Measurements from ENCODE around the gene LPIN1.

LPIN1 gene

GRCh38 chr2:11781602-11782001 is 35.2 kb downstream of the LPIN1 start:
- Histone ChIP-seq H3K27me3 (ENCODE audit: insufficient read depth, low read depth) (no peaks in the 10 kb centered on the region), H3K9ac (no peak overlapping the region), H3K4me2 (no peak overlapping the region), H3K4me3 (IDR thresholded peaks at IDR 0.05; ENCODE audit: insufficient read depth, low read depth, low read length) (no peak overlapping the region), H3K36me3 (ENCODE audit: insufficient read depth) (peaks cover 2% of the 10 kb centered on the region; the same call in 1 of the 2 replicates), H3K79me2 (ENCODE audit: insufficient read depth, low read depth) (peaks cover 23% of the 10 kb centered on the region; the same call in 1 of the 2 replicates), H3K27ac (no peak overlapping the region), H2AFZ (ENCODE audit: low read depth) (no peak overlapping the region), H4K20me1 (ENCODE audit: insufficient read depth) (no peaks in the 10 kb centered on the region), H3K4me1 (ENCODE audit: low read depth, poor library complexity, severe bottlenecking) (peaks cover 16% of the 10 kb centered on the region)
- TF ChIP-seq CTCF (conservative IDR thresholded peaks at IDR 0.05; ENCODE audit: low read depth, low read length): no peak

- no peaks in the 10 kb centered on the region for H3K27me3 ChIP-seq (ENCODE audit: insufficient read depth, low read depth)
- TF ChIP-seq CTCF (conservative IDR thresholded peaks at IDR 0.05; ENCODE audit: low read depth, low read length): no peak
These were observed 37.8 kb downstream of the LPIN1 start for GRCh38 chr2:11784280-11784679.

GRCh38 chr2:11784747-11785610 is 38.5 kb downstream of the LPIN1 start:
- H3K79me2 ChIP-seq (ENCODE audit: insufficient read depth, low read depth): no peaks in the 10 kb centered on the region
- H3K4me3 ChIP-seq (IDR thresholded peaks at IDR 0.05; ENCODE audit: insufficient read depth, low read depth, low read length): no peak overlapping the region
- no peak overlapping the region for H3K27ac ChIP-seq
- no peak overlapping the region for H3K9ac ChIP-seq
- peak; percentile 60 for TF ChIP-seq CTCF (conservative IDR thresholded peaks at IDR 0.05; ENCODE audit: low read depth, low read length)
- H3K4me1 ChIP-seq (ENCODE audit: low read depth, poor library complexity, severe bottlenecking): no peaks in the 10 kb centered on the region
- H3K36me3 ChIP-seq (ENCODE audit: insufficient read depth): peaks cover 2% of the 10 kb centered on the region; the same call in 1 of the 2 replicates
- H4K20me1 ChIP-seq (ENCODE audit: insufficient read depth): no peaks in the 10 kb centered on the region
- H3K4me2 ChIP-seq: no peak overlapping the region
- H2AFZ ChIP-seq (ENCODE audit: low read depth): no peak overlapping the region
- no peaks in the 10 kb centered on the region for H3K27me3 ChIP-seq (ENCODE audit: insufficient read depth, low read depth)

More at GRCh38 chr2:11784280-11784679, 37.8 kb downstream of the LPIN1 start:
- Histone ChIP-seq H3K4me2 (no peak overlapping the region), H4K20me1 (ENCODE audit: insufficient read depth) (no peaks in the 10 kb centered on the region), H3K4me1 (ENCODE audit: low read depth, poor library complexity, severe bottlenecking) (peaks cover 5% of the 10 kb centered on the region), H3K9ac (no peak overlapping the region), H3K36me3 (ENCODE audit: insufficient read depth) (peaks cover 2% of the 10 kb centered on the region; the same call in 1 of the 2 replicates), H3K79me2 (ENCODE audit: insufficient read depth, low read depth) (peaks cover 7% of the 10 kb centered on the region; the same call in 1 of the 2 replicates), H3K27ac (no peak overlapping the region), H3K4me3 (IDR thresholded peaks at IDR 0.05; ENCODE audit: insufficient read depth, low read depth, low read length) (no peak overlapping the region), H2AFZ (ENCODE audit: low read depth) (no peak overlapping the region)

GRCh38 chr2:11785611-11785940 is 39.1 kb downstream of the LPIN1 start:
- Histone ChIP-seq H3K4me3 (IDR thresholded peaks at IDR 0.05; ENCODE audit: insufficient read depth, low read depth, low read length) (no peak overlapping the region), H4K20me1 (ENCODE audit: insufficient read depth) (no peaks in the 10 kb centered on the region), H3K36me3 (ENCODE audit: insufficient read depth) (peaks cover 8% of the 10 kb centered on the region; the same call in 1 of the 2 replicates), H3K79me2 (ENCODE audit: insufficient read depth, low read depth) (no peaks in the 10 kb centered on the region), H3K4me2 (no peak overlapping the region), H3K4me1 (ENCODE audit: low read depth, poor library complexity, severe bottlenecking) (no peaks in the 10 kb centered on the region), H3K9ac (no peak overlapping the region), H3K27ac (no peak overlapping the region), H3K27me3 (ENCODE audit: insufficient read depth, low read depth) (no peaks in the 10 kb centered on the region), H2AFZ (ENCODE audit: low read depth) (no peak overlapping the region)
- TF ChIP-seq CTCF (conservative IDR thresholded peaks at IDR 0.05; ENCODE audit: low read depth, low read length): no peak
